EH (cell line): ENCODE results near the gene PAX5.

ENCODE experiments used
- DNase-seq: peaks from one replicate; pipeline ENCODE4 v3.0.0-alpha.2; 2015; ENCODE audit warnings: low read depth

Gene PAX5

DNA sequence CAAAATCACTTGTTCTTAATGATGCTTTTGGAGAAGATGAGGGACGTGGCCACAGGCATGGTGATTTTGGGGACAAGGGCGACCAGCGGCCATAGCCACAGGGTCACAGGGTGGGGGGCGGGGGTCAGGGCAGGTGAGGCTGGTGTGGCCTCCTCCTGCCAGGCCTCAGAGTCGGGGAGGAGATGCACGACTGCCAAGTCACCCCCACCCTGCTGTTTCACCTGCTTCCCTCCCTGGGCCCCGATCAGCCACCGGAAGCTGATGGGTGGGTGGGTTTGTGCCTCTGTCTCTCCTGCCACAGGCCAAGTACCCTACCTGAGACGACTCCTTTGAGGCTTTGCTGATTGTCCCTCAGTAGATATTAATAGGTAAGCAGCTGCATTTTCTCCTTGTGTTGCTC is 199.3 kb downstream of the PAX5 start:
- no peak for DNase-seq

DNA sequence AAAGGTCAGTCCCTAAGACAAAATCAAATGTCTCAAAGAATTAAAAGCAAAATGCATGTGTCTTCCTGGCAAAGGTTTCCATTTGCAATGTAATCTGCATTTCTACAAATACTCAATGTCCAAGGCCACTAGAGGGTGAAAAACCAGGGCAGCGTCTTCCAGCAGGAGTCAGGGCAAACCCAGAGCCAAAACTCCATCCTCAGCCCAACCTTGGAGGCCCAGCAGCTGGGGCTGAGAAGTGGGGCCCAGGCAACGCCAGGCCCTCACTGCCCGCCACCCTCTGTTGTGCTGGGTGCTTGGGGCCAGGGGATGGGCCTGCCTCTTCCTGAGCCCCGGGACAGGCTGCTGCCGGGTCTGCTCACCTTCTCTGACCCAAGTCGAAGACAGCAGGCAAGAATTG is 200.1 kb downstream of the PAX5 start:
- no peak for DNase-seq

DNA sequence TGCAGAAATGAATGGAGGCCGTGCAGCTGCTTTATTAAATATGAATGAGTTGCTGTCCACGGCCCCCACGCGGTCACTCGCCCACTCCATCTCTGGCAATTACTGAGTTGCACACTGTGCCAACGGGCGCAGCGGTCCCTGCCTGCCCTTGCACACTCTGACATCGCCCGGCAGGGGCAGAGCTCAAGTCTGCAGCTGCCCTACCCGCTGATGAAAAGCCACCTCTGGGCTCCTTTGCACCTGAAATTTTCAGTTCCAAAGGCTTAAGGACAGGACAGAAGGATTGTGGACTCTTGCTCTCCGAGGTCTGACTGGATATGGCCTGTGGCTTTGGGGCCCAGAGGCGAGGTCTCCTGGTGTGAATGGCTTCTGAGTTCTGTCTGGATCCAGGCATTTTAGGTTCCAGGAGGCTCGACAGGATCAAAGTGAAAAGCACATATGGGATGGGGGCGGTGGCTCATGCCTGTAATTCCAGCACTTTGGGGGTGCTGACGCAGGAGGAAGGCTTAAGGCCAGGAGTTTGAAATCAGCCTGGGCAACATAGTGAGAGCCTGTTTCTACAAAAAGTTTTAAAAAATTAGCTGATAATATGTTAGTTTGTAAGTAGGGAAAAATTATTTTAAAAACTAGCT is 201.8 kb downstream of the PAX5 start:
- no peak for DNase-seq

DNA sequence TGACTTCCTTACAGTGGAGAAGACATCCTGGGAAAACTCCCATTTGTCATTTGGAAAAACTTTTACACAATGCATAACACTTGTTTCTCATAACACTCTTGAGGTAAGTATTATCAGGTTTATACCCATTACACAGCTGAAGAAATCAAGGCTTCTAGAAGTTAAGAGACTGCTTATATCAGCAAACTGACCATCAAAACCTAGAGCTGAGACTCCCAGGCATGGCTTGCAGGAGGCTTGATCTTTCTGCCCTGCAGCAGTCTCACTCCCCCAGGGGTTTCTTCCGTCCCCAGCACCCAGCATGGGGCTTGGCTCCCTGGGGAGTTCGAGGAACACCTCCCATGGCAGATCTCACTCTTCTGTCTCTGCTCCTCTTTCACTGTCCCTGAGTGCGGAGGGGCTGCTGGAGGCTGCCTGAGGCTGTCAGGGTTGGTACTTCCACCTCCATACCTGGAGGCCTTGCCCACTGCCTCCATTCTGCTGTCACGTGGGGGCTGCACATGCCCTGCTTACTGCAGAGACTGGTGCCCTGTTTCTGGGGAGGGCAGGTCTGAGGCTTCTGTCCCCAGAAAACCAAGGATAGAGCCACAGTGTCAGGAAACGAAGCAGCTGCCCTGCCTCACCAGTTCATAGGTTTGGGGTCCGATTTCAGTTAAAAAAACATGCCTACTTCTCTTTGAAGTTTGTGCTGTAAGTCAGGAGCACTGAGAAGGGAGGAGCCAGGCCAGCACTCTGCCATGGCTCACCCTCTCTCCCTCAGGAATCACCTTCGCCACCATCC is 202.5 kb downstream of the PAX5 start:
- no peak for DNase-seq

DNA sequence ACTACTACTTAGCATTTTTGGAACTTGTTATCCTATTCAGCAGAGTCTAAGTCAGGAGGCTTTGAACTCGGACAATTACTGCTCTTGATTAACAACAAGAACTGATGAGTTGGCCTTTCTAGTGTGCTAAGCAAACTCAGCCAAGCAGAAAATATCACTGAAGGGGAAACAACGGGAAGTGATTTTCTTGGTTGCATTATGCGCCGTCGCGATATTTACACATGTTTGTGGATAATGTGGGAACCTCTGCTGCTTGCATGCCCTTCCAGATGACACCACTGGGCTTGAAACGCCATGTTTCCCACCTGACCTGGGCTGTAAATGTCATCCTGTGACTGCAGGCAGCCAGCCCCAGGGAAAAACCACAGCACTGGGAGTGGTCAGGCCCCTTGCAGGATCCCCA is 205.5 kb downstream of the PAX5 start:
- DNase-seq = no peak

DNA sequence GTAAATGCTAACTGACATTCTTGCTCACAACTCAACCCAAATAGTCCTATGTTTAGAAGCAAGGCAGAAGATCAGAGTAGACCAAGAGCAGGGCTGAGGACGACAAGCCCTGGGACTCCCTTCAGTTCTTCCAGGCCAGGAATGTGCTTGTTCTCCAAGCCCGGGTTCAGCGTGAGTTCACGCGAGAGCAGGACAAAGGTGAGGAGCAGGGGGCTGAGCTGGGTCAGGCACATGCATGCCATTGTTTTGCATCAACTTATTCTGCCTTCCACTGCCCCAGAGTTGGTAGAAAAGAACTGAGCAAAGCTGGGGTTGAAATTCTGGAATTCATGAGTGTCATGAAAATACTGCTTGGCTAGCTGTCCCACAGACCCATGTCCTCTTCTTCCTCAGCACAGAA is 206.5 kb downstream of the PAX5 start:
- DNase-seq = no peak

DNA sequence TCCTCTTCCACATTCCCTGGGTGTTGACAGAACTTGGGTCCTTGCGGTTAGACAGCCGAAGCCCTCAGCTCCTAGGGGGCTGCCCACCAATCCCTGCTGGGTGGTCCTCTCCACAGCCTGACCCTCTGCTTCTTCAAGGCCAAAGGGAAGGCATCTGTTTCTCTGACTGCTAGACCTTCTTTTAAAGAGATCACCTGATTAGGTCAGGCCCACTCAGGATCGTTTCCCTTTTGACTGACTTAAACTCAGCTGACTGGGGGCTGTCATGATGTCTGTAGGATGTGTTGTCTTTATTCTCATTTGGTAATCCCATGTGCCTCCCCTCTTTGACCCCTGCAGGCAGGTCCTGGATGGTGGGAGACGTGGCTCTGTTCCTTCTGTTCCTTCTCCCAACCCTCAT is 207.5 kb downstream of the PAX5 start:
- DNase-seq = no peak

DNA sequence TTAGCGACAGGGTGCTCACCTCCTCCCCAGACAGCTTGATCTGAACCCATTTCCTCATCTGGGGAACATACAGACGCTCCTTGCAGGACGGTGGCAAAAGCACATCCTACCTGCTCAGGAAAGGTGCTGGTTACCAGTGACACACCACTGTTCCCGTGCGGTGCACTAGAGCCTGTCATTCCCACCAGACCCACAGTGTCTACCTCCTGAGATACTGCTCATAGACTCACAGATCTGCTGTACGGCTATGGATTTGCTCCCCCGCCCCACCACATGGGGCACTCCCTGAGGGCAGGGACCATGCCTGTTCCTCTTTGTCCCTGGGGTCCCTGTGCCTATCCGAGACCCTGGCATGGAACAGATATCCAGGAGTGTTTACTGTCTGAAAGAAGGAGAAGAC is 208.9 kb downstream of the PAX5 start:
- no peak for DNase-seq

DNA sequence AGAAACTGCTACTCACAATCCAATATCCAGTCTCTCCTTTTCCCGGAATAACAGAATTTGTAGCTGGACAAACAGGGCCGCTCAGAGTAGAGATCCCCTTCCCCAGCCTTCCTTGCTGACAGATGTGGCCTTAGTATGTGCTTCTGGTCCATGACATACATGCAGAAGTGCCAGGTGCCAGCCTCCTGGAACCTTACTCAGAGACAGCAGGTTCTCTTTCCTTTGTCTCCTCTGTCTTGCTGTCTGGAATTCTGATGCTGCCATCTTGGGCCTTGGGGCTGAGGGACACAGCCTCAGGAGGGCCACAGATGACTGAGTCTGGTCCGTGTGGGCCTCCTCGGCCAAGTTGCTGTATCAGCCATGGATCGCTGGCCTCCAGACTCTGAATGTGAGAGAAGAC is 210.1 kb downstream of the PAX5 start:
- no peak for DNase-seq

DNA sequence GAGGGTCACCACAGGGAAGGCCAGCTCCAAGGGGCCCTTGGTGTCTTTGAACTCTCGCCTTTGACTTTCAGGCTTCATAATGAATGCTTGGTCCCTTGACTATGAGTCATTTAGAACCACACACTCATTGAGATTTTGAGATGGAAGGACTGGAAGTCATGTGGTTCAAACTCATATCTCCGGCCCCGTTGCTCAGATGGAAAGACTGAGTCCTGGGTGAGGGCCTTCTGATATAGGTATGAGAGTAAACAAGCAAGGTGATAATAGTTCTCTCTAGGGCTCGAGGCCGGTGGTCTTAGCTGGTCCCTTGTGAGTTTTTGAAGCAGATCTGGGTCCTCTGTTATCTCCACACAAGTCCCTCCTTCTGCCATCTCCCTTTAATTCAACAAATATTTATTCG is 210.6 kb downstream of the PAX5 start:
- no peak for DNase-seq

DNA sequence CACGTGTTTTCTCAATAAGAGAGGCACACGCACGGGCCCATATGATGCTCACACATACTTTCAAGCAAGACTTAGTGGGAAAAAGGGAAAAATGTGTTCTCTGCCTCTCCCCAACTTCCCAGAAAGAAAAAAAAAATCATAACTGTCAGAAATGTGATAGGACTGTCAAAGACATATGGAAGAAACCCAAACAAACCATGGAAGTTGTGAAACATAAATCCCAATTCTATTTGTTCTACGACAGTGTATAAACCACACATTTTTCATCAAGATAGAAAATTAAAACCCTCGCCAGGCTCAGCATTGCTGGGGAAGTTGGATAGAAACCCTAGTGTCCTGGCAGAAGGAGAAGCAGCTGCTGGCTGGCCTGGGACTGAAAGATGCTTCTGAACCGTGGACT is 211.9 kb downstream of the PAX5 start:
- DNase-seq = no peak

DNA sequence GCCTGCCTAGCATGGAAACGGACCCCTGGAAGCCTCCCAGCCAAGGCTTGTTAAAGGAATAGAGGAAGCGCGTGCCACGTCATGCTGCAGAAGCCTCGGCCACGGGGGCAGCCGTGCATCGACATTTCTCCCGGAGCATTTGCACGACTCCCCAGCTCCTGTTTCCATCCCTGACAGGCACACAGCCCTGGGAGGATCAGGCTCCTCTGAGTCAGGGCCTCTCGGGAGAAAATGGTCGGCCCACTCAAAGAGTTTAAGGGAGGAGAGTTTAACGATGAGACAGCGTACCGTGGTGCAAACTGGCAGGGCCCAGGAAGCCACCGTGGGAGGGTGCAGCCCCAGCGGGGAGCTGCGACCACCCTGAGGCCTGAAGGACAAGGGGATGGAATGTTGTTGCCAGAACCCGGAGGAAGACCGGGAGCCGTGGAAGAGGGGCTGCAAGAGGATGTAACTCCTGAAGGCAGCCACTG is 213.6 kb downstream of the PAX5 start:
- DNase-seq = no peak

DNA sequence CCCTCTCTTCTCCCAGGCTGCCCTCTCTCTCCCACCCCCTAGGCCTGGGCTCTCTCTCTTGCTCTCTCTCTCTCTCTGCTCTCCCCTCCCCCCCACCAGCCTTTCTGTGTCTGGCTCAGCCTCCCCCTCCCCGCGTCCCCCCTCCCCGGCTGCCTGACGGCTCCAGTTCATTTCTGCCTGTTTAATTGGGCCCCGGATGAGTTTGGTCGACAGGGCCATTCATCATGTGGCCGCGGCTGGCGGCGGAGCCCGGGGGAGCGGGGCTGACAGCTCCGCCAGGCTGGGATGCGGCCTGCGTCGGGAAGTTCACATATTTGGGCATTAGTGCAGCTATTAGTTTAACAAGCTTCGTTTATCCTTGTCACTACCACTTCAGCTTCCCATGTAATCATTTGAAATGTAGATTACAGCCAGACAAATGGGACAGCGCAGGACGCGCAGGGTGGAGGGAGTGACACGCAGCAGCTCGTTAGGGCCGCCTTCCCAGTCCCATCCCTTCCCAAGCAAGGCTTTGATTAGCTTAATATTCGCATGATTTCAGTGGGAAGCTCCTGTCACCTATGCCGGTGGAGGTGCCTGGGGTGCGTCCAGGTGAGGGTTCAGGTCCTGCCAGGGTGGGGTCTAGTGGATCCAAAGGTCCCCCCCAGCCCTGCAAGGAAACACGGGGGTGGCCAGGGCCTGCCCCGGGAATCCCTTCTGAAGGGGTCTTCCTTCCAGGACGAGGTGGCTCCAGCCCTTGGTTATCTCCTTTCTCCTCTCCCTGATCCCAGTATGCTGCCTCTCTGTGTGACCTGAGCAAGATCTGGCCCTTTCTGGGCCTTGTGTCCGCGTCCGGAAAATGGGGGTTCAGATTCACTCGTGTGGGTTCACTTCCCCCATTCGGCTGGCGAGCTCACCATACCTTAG is 214.8 kb downstream of the PAX5 start:
- DNase-seq = no peak

DNA sequence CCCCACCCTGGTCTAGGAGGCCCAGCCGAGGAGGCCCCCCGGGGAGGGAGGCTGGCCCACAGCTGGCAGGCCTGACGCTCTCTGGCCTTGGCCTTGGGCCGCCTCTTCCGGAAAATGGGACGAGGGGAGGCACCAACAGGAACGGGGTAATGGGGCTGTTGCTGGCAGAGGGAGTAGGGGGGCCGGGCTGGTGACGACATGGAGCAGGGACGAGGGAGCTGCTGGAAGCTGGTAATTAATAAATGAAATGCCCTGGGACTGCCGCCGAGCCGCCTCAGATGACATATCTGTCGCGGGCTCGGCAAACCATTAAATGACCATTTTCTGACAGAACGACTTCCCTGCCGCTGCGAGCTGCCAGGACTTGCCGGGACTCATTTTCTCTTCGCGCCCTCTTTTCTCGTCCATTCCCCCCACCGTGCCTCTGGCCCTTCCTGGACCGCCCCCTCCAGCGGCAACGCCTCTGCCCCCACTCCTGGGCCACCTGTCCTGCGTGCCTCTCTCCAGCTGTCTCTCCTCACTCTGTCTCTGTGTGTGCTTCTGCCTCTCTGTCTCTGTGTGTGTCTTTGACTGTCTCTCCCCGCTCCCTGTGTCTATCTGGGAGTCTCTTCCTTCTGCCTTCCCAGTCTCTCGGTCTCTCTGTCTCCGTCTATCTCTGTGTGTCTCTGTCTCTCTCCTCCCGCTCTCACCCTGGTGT is 215.7 kb downstream of the PAX5 start:
- DNase-seq = no peak

DNA sequence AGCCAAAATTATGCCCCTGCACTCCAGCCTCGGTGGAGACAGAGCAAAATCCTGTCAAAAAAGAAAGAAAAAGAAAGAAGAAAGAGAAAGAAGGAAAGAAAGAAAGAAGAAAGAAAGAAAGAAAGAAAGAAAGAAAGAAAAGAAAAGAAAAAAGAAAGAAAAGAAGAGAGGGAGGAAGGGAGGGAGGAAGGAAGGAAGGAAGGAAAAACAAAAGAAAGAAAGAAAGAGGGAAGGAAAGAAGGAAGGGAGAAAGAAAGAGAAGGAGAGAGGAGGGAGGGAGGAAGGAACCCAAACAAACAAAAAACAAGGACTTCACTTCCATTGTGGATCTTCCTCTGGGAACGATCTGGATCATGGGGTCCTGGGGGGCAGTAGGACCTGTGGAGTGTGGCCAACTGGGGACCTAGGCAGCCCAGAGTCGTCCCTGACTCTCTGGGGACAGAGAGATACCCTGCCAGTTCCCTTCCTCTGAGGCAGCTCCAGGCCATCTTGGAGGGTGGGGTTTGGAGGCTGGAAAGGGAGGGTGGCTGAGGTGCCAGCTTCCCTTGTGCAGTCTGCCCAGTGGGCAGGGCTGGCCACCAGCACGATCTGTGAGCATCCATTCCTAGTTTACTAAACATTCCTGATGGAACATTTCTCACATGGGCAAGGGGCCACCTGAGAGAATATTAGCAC is 216.8 kb downstream of the PAX5 start:
- DNase-seq = no peak

DNA sequence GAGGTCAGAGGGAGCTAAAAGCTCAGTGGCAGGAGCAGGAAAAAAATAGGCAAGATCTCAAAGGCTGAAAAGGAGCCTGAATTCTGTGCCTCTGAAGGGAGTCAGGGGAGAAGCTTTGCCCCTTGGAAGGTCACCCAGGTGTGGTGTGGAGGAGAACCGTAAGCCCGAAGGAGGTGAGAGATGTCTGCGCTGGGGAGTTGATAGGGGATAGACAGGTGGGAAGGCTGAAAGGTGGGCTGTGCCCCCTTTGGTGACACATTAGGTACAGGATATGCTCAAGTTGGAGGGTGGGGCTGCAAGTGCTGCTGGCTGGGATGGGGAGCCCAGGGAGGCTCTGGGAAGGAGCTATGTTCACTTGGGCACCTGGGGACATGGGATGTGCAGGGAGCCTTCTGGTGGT is 217.7 kb downstream of the PAX5 start:
- DNase-seq = no peak

DNA sequence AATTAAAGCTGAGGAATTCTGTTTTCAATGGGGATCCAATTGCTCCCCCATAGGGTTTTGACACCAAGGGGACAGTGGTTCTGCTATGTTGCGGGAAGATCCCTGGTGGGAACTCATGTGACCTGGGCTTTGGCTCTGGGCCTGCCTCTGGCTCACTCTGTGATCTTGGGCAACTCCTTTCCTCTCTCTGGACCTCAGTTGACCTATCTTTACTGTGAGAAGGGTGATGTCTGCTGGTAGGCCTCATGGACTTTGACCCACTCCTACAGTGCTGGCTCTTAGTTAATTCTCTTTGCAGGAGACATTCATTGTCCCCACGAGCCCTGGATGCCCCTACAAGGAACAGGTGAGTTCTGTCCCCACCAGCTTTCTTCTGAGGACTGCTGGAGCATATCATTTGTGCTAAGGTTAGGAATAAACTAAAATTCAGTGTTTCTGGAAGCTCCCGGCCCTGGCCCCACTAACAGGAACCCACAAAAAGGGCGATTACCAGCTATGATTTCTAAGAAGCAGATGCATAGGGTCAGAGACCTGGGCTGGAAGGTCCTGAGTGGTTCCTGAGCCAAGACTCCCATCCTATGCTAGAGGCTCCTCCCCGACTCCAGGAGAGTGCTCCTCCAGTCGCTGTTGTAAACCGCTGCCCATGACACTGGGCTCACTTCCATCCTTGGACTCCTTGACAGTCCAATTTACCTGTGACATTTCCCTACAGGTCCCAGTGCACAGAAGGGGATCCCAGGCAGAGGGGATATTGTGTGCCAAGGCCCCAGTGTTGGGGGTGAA is 218.3 kb downstream of the PAX5 start:
- no peak for DNase-seq

DNA sequence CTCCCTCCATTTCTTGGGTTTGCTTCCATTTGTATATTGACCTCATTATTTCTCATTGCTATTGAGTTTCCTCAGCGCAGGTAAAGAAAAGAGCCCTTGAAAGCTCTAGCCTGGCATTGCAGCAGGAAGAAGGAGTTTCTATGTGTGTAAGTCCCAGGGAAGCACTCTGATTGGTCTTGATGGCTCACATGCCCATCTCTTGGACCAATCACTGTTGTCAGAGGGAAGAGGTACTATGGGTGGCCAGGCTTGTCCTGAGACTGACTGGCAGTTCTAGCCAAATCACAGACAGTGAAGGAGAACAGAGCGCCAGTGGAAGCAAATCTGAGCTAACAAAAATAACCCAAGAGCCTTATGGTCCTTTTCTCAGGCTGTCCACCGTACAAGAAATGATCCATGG is 219.0 kb downstream of the PAX5 start:
- DNase-seq = no peak

DNA sequence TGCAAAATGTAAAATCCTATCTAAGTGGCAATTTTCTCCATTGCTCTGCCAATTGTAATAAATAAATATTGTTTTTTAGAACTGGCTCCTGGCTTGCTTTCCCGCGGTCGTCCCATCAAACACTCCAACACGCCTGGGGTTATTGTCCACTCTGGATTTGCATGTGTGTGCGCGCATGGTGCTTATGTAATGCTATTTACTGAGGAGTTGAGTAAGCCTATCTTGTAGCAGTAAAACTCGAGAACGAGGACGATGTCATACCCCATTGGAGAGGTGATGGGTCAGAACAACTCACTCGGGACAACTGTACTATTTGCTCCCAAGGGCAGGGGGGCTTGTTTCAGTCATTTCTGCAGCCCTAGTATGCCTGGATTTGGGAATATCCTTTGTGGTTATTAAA is 220.9 kb downstream of the PAX5 start:
- DNase-seq = no peak

DNA sequence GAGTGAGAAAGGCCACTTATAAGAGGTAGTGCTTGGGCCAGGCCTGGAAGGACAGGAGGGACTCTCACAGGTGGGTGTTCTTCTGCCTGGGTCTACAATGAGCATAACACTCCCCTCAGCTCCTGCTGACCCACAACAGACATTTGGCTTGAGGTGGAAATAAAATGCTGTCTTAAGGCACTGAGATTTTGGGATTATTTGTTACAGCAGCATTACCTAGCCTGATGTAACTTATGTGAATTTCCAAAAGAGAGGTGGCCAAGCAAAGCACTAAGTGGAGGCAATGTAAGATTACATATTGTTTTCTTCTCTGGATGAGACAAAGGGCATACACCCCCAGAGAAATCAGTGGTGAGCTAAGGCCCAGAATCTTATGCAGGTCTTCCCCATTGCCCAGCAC is 221.5 kb downstream of the PAX5 start:
- no peak for DNase-seq

DNA sequence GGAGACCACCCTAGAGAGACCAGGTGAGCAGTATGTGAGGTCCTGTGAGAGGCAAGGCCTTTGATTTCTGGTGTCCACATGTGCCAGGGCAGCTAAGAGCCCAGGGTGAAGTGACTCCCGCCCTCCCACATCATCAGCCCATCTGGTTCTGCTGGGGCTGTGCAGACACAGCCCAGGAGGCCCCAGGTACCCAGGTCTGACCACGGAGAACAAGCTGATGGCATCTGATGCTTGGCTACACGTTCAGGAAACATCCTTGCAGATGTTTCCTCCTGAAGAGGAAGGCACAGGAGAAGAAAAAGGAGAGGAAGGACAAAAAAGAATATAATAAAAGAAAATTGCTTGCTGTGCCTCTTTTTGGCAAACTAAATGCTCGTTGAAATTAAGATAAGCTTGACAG is 225.8 kb downstream of the PAX5 start:
- no peak for DNase-seq
